Measurements from ENCODE around the gene CCDC78. TPM values are rescaled to one million over a fixed set of nuclear protein-coding genes. Genes with fewer than 3 reads are reported as not detected.

CCDC78 gene
- total RNA-seq, 1 donor from 2014 or later: 3.2 TPM

DNA sequence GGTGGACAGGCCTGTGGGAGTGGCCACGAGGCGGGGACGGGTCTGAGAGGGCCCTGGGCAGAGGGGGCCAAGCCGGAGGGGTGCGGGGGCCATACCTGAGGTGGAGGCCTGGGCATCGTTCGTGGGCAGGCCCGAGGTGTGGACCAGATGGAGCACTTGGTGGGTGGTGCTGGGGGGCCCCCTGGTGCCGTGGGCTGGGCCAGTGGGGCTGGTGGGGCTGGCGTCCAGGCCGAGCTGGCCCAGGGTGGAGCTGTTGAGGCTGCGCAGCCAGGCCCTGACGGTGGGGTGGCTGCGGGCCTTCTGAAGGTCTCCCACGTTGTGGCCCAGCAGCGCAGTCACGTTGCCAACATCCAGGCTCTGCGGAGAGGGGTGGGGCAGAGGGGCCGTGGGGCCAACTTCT lies 43.7 kb upstream of the CCDC78 start:
- Mint-ChIP-seq H3K4me1 (no peaks in the 10 kb centered on the region), H3K27me3 (ENCODE audit: low read depth) (no peaks in the 10 kb centered on the region), H3K9me3 (no peaks in the 10 kb centered on the region), H3K36me3 (no peaks in the 10 kb centered on the region), H3K27ac (no peak overlapping the region), H3K4me3 (no peak overlapping the region)
- no peak for DNase-seq (ENCODE audit: low spot score in 2 of 2, unreplicated experiment in 2 of 2)
- TF ChIP-seq, protein P1, sequence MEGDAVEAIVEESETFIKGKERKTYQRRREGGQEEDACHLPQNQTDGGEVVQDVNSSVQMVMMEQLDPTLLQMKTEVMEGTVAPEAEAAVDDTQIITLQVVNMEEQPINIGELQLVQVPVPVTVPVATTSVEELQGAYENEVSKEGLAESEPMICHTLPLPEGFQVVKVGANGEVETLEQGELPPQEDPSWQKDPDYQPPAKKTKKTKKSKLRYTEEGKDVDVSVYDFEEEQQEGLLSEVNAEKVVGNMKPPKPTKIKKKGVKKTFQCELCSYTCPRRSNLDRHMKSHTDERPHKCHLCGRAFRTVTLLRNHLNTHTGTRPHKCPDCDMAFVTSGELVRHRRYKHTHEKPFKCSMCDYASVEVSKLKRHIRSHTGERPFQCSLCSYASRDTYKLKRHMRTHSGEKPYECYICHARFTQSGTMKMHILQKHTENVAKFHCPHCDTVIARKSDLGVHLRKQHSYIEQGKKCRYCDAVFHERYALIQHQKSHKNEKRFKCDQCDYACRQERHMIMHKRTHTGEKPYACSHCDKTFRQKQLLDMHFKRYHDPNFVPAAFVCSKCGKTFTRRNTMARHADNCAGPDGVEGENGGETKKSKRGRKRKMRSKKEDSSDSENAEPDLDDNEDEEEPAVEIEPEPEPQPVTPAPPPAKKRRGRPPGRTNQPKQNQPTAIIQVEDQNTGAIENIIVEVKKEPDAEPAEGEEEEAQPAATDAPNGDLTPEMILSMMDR (IDR thresholded peaks at IDR 0.05; ENCODE audit: unreplicated experiment): no peak

- Mint-ChIP-seq H3K27me3 (ENCODE audit: low read depth) (no peaks in the 10 kb centered on the region), H3K27ac (no peak overlapping the region), H3K4me3 (no peak overlapping the region), H3K9me3 (no peaks in the 10 kb centered on the region), H3K4me1 (no peaks in the 10 kb centered on the region), H3K36me3 (no peaks in the 10 kb centered on the region)
- TF ChIP-seq, protein P1 (IDR thresholded peaks at IDR 0.05; ENCODE audit: unreplicated experiment): no peak
- no peak for DNase-seq (ENCODE audit: low spot score in 2 of 2, unreplicated experiment in 2 of 2)
Measured at GRCh38 chr16:769184-769784, 43.0 kb upstream of the CCDC78 start.

GRCh38 chr16:768428-768827 lies 42.2 kb upstream of the CCDC78 start:
- Mint-ChIP-seq H3K27me3 (ENCODE audit: low read depth) (no peaks in the 10 kb centered on the region), H3K27ac (no peak overlapping the region), H3K4me3 (no peak overlapping the region), H3K36me3 (no peaks in the 10 kb centered on the region), H3K9me3 (no peaks in the 10 kb centered on the region), H3K4me1 (no peaks in the 10 kb centered on the region)
- DNase-seq (ENCODE audit: low spot score in 2 of 2, unreplicated experiment in 2 of 2): no peak
- TF ChIP-seq, protein P1 (IDR thresholded peaks at IDR 0.05; ENCODE audit: unreplicated experiment): no peak

GRCh38 chr16:767743-768235 lies 41.5 kb upstream of the CCDC78 start:
- Mint-ChIP-seq H3K4me1 (no peaks in the 10 kb centered on the region), H3K27me3 (ENCODE audit: low read depth) (no peaks in the 10 kb centered on the region)
- TF ChIP-seq, protein P1 (IDR thresholded peaks at IDR 0.05; ENCODE audit: unreplicated experiment): no peak

DNA sequence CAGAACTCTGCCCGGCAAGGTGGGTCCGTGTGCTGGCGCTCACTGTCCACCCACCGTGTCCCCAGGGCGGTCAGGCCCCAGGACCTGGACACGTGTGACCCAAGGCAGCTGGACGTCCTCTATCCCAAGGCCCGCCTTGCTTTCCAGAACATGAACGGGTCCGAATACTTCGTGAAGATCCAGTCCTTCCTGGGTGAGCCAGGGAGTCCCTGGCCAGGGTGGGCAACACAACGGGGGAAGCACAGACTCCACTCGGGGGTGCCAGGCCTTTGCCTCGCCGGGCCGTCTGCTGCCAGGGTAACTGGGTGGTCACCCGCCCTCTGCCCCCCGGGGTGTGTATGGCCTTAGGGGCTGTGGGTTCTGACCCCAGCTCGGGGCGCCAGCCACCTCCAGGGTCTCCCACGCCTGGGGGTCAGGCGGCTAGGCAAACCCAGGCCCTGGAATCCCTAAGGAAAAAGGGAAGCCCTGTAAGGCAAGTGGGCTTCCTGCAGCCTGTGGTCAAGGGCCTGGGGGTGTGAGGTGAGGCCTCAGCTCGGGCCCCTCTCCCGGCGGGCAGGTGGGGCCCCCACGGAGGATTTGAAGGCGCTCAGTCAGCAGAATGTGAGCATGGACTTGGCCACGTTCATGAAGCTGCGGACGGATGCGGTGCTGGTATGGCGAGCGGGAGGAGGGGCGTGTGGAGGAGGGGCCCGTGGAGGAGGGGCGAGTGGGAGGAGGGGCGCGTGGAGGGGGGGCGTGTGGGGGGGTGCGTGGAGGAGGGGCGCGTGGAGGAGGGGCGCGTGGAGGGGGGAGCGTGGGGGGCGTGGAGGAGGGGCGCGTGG lies 40.8 kb upstream of the CCDC78 start:
- Mint-ChIP-seq H3K36me3 (no peaks in the 10 kb centered on the region), H3K4me1 (peaks cover 1% of the 10 kb centered on the region), H3K4me3 (no peak overlapping the region), H3K9me3 (no peaks in the 10 kb centered on the region), H3K27ac (no peak overlapping the region), H3K27me3 (ENCODE audit: low read depth) (no peaks in the 10 kb centered on the region)
- TF ChIP-seq, protein P1 (IDR thresholded peaks at IDR 0.05; ENCODE audit: unreplicated experiment): no peak
- DNase-seq (ENCODE audit: low spot score in 2 of 2, unreplicated experiment in 2 of 2): no peak

More at GRCh38 chr16:767743-768235, 41.5 kb upstream of the CCDC78 start:
- Mint-ChIP-seq H3K27ac (no peak overlapping the region), H3K4me3 (no peak overlapping the region), H3K9me3 (no peaks in the 10 kb centered on the region), H3K36me3 (no peaks in the 10 kb centered on the region)
- no peak for DNase-seq (ENCODE audit: low spot score in 2 of 2, unreplicated experiment in 2 of 2)

Data from mesothelial cell of epicardium (in vitro differentiated cells).